Heart right ventricle (tissue), 16 donors: ENCODE measurements around the gene SPACDR. TPM values are rescaled to one million over a fixed set of nuclear protein-coding genes. Genes with fewer than 3 reads are reported as not detected.

Experiments used
- ATAC-seq, 8 donors: fragments of 200-7000 bp; cut with Tn5 transposase; one replicate each; pipeline ENCODE4 v1.9.1; 2020; ENCODE audit warnings: mild to moderate bottlenecking in 8 of 8, moderate library complexity in 8 of 8, moderate number of reproducible peaks in 1 of 8
- DNase-seq, 2 donors: peaks; one replicate each; pipeline ENCODE4 v3.0.0-alpha.2; 2020
- H3K27ac ChIP-seq, 10 donors: fragments of 200-600 bp; sonication (generic) in 2 of 10; one replicate each; pipeline versions ENCODE4 v1.5.0 to v1.8.0; 2020 to 2022; ENCODE audit warnings: mild to moderate bottlenecking in 3 of 10
- H3K27me3 ChIP-seq, 7 donors: fragments of 200-600 bp; one replicate each; pipeline ENCODE4 v1.8.0; 2021 to 2022; ENCODE audit warnings: mild to moderate bottlenecking in 2 of 7
- H3K36me3 ChIP-seq, 9 donors: fragments of 200-600 bp; sonication (generic) in 1 of 9; one replicate each; pipeline versions ENCODE4 v1.5.0 to v1.8.0; 2020 to 2022; ENCODE audit warnings: mild to moderate bottlenecking in 2 of 9
- H3K4me1 ChIP-seq, 9 donors: fragments of 200-600 bp; sonication (generic) in 1 of 9; one replicate each; pipeline versions ENCODE4 v1.5.0 to v1.8.0; 2020 to 2022; ENCODE audit warnings: mild to moderate bottlenecking in 4 of 9
- H3K4me3 ChIP-seq, 10 donors: fragments of 200-600 bp; sonication (generic) in 2 of 10; one replicate each; pipeline versions ENCODE4 v1.5.0 to v1.8.0; 2020 to 2022; ENCODE audit warnings: mild to moderate bottlenecking in 7 of 10, moderate library complexity in 2 of 10
- H3K9me3 ChIP-seq, 11 donors: fragments of 200-600 bp in 10 of 11; sonication (generic) in 2 of 11; one replicate each; pipeline versions ENCODE4 v1.5.0 to v1.8.0; 2013 to 2022; ENCODE audit warnings: mild to moderate bottlenecking in 2 of 11, control low read depth in 1 of 11, moderate library complexity in 1 of 11
- CTCF ChIP-seq, 9 donors: fragments of 200-600 bp; sonication (generic) in 2 of 9; IDR thresholded peaks; one replicate each; pipeline versions ENCODE4 v1.5.0 to v1.8.0; 2021 to 2022; ENCODE audit warnings: antibody characterized with exemption in 9 of 9, mild to moderate bottlenecking in 5 of 9, moderate library complexity in 1 of 9
- WGBS, 2 donors: extraction: QIAGEN DNeasy Blood & Tissue Kit; methylation state at CpG; one replicate each; pipeline ENCODE4 v1.1.7; 2013; ENCODE audit warnings: inconsistent platforms in 1 of 2; 5-methylcytosine and 5-hydroxymethylcytosine counted together
- intact Hi-C, 10 donors: fragments of 100-400 bp; cut with DNase I; formaldehyde crosslinking; loops; one replicate each; pipeline versions ENCODE4 v1.11.1 to v1.14.2; 2022
- polyA plus RNA-seq, 2 donors: library from polyadenylated mRNA; stranded (reverse); fragments of 200-250 nt; gene quantifications; one replicate each; pipeline ENCODE4 v1.2.3, GENCODE V29; 2013
- total RNA-seq, 10 donors: library from RNA; stranded (reverse); fragmentation: NEBNext Ultra II Directional in 3 of 10; extraction: Animal tissue kit (Norgen Biotek cat#: 25700) in 3 of 10; gene quantifications; one replicate each; pipeline versions ENCODE4 v1.2.1 to v1.2.4, GENCODE V29; 2021 to 2023
- donor health status: Arrhythmogenic right ventricular cardiomyopathy.
- donor health status: ischemic (EF 13 %, LVEDD 7.1; RV severe dilation, severe dysfunction).
- donor health status: healthy with polysubstance abuse.
- donor health status: DM: no; HTN: yes; CAD: no.
- donor health status: DM: no; HTN: no; CAD: no.
- donor health status: ischemic (EF 25% LVEDD 6.9; RV normal size, moderate dysfunction).
- donor health status: ischemic (EF 25% LVEDD 5.7; RV mildly dilated, moderate dysfunction).
- donor health status: healthy.
- donor health status: DM: yes; HTN: yes; CAD: no.
- donor health status: Ischemic cardiomyopathy.
- donor health status: ischemic (EF 35%, LVEDD 5.7; RV mildly dilated, moderate dysfunction).
- donor health status: nonischemic (EF 11% LVEDD 7.7; RV severe dilation, severe dysfunction).
- donor health status: DM: yes; HTN: yes; CAD: no.
- donor health status: PGD.
- donor health status: ischemic (EF 29% LVEDD 5.4; RV normal size, mild dysfunction).
- donor health status: nonischemic (EF 23%, LVEDD 6.1; RV moderate dilation, normal function).

SPACDR gene
- total and polyA plus RNA-seq, 12 donors = 0.28 to 1.3 (median 0.77) TPM; not detected in 4

DNA sequence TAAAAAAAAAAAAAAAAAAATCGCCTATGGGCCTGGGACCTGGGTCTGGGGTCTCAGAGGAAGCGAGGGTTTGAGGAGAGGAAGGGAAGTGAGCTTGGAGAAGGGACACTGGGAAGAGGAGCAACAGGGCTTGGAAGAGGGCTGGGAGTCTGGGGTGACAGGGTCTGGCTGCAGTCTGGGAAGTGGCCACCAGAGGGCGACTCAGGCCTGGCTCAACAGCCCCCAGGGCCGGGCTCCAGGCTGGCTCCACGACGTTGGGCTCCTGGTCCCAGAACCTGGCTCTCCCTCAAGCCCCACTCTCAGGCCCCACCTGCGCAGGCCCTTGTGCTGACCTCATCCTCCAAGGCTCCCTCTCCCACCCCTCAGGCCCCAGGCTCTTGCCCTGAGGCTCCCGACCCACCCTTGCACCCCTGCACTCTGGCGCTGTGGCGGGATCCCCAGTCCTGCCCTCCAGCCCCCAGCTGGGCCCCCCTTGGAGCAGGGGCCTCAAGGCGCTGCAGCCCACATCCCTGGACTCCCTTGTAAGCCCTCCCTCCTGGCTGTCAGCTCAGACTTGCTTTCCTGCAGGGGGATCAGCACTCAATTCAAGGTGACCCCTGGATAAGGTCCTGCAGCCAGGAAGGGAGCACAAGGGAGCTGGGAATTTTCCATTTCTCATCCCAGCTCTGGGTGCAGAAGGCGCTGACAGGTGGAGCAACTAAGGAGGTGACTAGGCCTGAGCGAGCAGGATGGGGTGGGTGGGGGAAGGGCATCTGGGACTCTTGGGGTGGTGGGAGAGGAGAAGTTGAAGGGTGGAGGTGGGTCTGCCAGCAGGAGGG lies 5.4 kb upstream of the SPACDR start:
- peaks cover 17 to 90% (median 55%) of the 10 kb centered on the region in 9 donors for H3K4me1 ChIP-seq
- H3K36me3 ChIP-seq = peaks cover 0 to 84% (median 13%) of the 10 kb centered on the region in 9 donors
- peak; percentile 86 to 92 for DNase-seq
- H3K4me3 ChIP-seq = no peak overlapping the region
- H3K27ac ChIP-seq = peak overlapping the region in 8 of 10 donors; percentile 29 to 76 (median 66)
- peak; percentile 69 to 81 (median 75) for ATAC-seq
- no peaks in the 10 kb centered on the region for H3K9me3 ChIP-seq
- H3K27me3 ChIP-seq = no peaks in the 10 kb centered on the region
- peak; percentile 90 to 95 (median 94) for TF ChIP-seq CTCF (IDR thresholded peaks at IDR 0.05)
- intact Hi-C loops = loop anchor here (1.0 to 10.0 kb wide), 16 partner anchors 13 to 395 kb away; partner anchors contain the start of genes NYAP1 (in 7 of the 10), GIGYF1 (in 5 of the 10), EPO (in 2 of the 10) and GNB2 (in 1 of the 10)
- WGBS, 2 donors = 24 to 26% methylated on average over 12 to 13 of the region's 13 CpGs

DNA sequence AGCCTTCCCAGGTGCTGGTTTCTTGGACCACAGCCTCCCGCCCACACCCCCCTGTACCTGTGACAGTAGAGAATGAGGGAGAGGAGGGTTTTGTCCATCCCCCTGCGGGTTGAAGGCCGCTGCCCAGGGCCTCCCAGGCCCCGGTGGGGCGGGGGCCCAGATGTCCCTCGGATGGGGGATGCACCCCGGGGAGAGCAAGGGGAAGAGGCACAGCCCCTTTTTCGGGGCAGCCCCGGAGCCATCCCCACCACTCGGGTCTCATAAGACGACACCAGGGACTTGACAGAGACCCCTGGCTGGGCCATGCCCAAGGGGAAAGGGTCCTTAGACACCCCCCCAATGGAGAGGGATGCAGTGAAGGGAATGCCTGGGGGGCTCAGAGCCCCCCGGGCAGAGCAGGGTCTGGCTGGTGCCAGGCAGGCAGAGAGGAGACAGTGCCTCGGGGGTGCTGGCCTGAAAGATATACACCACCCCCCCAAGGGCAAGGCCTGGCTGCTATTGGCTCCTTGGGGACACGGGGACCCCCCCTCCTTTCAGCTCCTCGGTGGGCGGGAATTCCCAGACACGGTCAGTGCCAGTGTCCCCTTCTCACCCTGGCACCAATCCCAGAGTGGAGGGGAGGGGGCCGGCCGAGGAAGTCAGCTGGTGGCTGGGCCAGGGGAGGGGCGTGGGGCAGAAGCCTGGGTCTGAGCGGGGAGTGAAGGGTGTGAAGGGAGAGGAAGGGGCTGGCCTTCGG lies 3.7 kb upstream of the SPACDR start:
- peaks cover 14 to 75% (median 40%) of the 10 kb centered on the region in 9 donors for H3K4me1 ChIP-seq
- intact Hi-C loops = loop anchor here (2.0 to 10.0 kb wide), 9 partner anchors 15 to 259 kb away; partner anchors contain the start of genes GIGYF1 (in 4 of the 10), NYAP1 (in 3 of the 10), EPO (in 2 of the 10) and POP7 (in 1 of the 10)
- no peaks in the 10 kb centered on the region for H3K27me3 ChIP-seq
- TF ChIP-seq CTCF (IDR thresholded peaks at IDR 0.05) = no peak
- WGBS, 2 donors = 47 to 61% methylated on average over 22 of the region's 22 CpGs
- DNase-seq (peak in 1 of 2 donors; percentile 34), ATAC-seq (no peak)
- no peaks in the 10 kb centered on the region for H3K9me3 ChIP-seq
- peak overlapping the region in 7 of 10 donors; percentile 19 to 73 (median 43) for H3K27ac ChIP-seq
- H3K36me3 ChIP-seq = peaks cover 0 to 73% (median 7%) of the 10 kb centered on the region in 9 donors
- H3K4me3 ChIP-seq = no peak overlapping the region

DNA sequence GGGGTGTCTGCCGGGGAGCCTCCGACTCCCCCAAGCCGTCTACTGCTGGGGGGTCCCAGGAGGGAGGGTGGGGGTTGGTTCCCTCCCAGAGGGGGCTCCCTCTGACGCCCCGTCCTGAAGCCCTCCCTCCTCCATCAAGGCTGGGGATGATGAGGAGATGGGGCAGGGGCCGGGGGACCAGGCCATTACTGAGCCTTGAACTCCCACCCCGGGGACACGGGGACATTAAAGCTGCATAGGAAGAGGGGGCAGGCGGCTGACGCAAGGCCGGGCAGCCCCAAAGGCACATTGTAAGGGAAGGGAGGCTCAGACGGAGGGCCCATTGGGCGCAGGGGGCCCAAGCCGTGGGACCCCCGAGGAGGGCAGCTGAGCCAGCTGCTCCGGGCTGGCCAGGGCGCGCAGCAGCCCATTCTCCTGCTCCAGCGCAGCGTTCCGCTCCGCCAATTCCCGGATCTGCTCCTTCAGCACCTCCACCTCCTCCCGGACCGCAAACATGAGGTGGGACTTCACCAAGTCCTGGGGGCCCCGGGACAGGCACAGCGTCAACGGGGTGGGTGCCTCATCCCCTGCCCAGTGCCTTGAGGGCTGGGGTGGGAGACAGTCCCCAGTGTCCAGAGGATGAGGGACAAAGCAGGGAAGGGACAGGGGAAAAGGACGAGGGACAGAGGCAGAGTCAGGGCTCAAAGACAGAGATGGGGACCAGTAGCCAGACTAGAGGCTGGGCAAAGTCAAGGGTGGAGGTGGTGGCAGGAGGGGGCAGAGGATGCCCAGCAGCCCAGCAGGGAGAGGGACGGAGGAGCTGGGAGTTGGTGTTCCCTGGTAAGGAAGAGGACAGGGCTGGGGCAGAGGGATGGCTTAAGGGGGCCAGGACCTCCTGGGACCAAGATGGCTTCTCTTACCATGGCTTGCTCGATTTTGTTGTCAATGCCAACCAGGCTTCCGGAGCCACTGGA lies 2.9 kb upstream of the SPACDR start:
- Histone ChIP-seq H3K27me3 (no peaks in the 10 kb centered on the region), H3K9me3 (no peaks in the 10 kb centered on the region), H3K27ac (peak overlapping the region in 8 of 10 donors; percentile 50 to 76 (median 68)), H3K36me3 (peaks cover 0 to 66% (median 7%) of the 10 kb centered on the region in 9 donors), H3K4me1 (peaks cover 14 to 66% (median 35%) of the 10 kb centered on the region in 9 donors), H3K4me3 (no peak overlapping the region)
- intact Hi-C loops = loop anchor here in 9 of 10 donors (5.0 to 10.0 kb wide), 7 partner anchors 90 to 260 kb away; partner anchors contain the start of genes GIGYF1 (in 4 of the 9), EPO (in 2 of the 9) and POP7 (in 1 of the 9)
- DNase-seq (no peak), ATAC-seq (peak in 1 of 8 donors; percentile 10)
- TF ChIP-seq CTCF (IDR thresholded peaks at IDR 0.05) = no peak
- 69 to 75% methylated on average over 32 of the region's 32 CpGs for WGBS, 2 donors
